RPMI7951 (cell line): ENCODE results near the gene USB1. TPM values are rescaled to one million over a fixed set of nuclear protein-coding genes. Genes with fewer than 3 reads are reported as not detected.
A peak's percentile ranks its signal among the peaks of the same experiment; 100 is the strongest.

ENCODE experiments used
- DNase-seq: peaks from one replicate; pipeline ENCODE4 v3.0.0-alpha.2; 2012; ENCODE audit warnings: low read depth
- total RNA-seq: library from RNA; depleted of rRNA; stranded (reverse); fragments of >200 nt; shearing (Covaris generic); gene quantifications from 2 replicates; pipeline ENCODE4 v1.2.3, GENCODE V29; 2014

USB1 gene
- total RNA-seq, 1 experiment from 2014 or later, result 28.6 TPM

GRCh38 chr16:58019866-58020538 is 18.8 kb downstream of the USB1 start:
- no peak for DNase-seq

- peak; percentile 33 for DNase-seq
Measured at GRCh38 chr16:58020628-58021521, 19.7 kb downstream of the USB1 start.

GRCh38 chr16:58021661-58022551 is 20.7 kb downstream of the USB1 start:
- peak; percentile 19 for DNase-seq

GRCh38 chr16:58022601-58023371 is 21.6 kb downstream of the USB1 start:
- DNase-seq, result peak; percentile 30

GRCh38 chr16:58024486-58025350 is 23.5 kb downstream of the USB1 start:
- DNase-seq, result peak; percentile 20

GRCh38 chr16:58025351-58026138 is 24.3 kb downstream of the USB1 start, which contains the start of gene MMP15:
TSS of gene MMP15 (plus strand) at chr16:58025754. CDS start at chr16:58026351, 597 bp downstream.
- DNase-seq, result peak; percentile 61

- DNase-seq, result peak; percentile 54
Measured at GRCh38 chr16:58026139-58026704, 25.0 kb downstream of the USB1 start.

GRCh38 chr16:58026705-58027160 is 25.5 kb downstream of the USB1 start:
- DNase-seq, result no peak

GRCh38 chr16:58027161-58027915 is 26.1 kb downstream of the USB1 start:
- peak; percentile 28 for DNase-seq

GRCh38 chr16:58027916-58028455 is 26.8 kb downstream of the USB1 start:
- DNase-seq, result no peak

- peak; percentile 57 for DNase-seq
Measured at GRCh38 chr16:58028541-58029070, 27.4 kb downstream of the USB1 start.

GRCh38 chr16:58029410-58029809 is 28.2 kb downstream of the USB1 start:
- no peak for DNase-seq

- DNase-seq, result no peak
Measured at GRCh38 chr16:58030136-58030840, 29.1 kb downstream of the USB1 start.

GRCh38 chr16:58031016-58031800 is 30.0 kb downstream of the USB1 start:
- DNase-seq, result no peak

GRCh38 chr16:58032710-58033293 is 31.6 kb downstream of the USB1 start:
- no peak for DNase-seq
